ENCODE data around the gene CMIP.

- no peak for TF ChIP-seq POLR2AphosphoS5 (IDR thresholded peaks at IDR 0.05)
- no peak for TF ChIP-seq CTCF (IDR thresholded peaks at IDR 0.05)
These were observed 188.0 kb downstream of the CMIP start for GRCh38 chr16:81632392-81633146.

All from esophagus muscularis mucosa (tissue), 3 donors.